ENCODE results near the gene BTNL9.
"Not testable (repeated sequence)": the region's sequence is repeated elsewhere in the genome, so short reads cannot be mapped to it uniquely, and the experiment has no call there.

BTNL9 gene

DNA sequence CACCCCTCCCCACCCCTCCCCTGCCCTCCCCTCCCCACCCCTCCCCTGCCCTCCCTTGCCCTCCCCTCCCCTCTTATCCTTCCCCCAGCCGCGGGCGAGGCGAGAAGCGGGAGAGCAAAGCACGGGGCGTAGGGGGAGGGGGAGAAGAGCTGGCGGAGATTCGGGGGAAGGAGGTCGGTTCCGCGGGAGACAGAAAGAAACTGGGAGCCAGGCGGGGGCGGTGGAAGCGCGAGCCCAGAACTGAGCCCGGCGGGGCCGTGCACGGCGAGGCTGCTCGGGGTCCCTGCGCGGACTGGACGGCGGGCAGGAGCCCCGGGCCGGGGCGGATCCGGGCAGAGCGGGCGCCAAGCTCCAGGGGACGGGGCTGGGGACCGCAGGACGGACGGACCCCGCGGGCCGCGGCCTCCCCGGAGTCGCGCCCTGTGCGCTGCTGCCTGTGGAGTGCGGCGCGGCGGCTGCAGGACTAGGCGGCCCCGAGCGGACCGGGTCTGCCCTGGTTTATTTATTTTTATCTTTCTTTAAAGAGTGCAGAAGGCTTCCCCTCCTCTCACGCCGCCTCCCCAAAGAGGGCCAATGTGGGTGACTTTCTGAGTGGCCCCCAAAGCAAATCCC is 61.1 kb downstream of the BTNL9 start:
- not testable (repeated sequence) for DNase-seq

DNA sequence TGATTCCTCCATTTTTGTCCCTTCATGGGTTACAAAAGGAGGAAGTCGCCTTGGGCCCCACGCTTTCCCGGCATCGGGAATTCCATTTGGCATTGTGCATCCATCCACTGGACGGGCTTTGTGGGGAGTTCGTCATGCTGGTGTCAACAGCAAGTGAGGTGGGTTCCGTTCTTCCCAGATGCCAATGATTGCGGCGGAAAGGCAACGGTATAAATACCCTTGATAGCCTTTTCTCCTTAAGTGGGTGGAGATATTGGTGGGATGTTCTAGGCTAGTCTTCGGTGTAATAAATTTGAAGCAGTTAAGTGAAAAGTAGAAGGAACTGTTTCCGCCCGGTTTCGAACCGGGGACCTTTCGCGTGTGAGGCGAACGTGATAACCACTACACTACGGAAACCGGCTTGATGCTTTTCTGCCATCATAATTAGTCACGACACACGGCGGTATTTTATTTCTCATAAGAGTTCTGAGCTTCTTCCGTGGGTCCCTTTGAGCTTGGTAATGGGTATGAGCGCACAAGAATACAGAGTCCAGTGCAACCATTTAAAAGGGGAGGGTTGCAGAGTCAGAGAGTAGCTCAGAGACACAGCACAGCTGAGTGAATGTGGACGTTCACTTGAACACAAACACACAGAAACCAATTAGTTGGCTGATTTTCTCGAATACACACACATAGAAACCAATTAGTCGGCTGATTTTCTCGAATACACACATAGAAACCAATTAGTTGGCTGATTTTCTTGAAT is 62.0 kb downstream of the BTNL9 start:
- DNase-seq, result not testable (repeated sequence)

DNA sequence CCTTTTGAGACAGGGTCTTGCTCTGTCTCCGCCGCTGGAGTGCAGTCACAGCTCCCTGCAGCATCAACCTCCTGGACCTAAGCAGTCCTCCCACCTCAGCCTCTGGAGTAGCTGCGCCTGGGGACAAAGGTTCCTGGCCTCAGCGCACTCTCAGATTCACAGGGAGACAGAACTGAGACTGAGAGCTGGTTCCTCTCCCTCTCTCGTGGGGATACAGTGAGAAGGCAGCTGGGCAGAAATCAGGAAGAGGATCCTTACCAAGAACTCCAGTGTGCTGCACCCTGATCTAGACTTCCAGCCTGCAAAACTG is 64.1 kb downstream of the BTNL9 start:
- DNase-seq, result not testable (repeated sequence)

DNA sequence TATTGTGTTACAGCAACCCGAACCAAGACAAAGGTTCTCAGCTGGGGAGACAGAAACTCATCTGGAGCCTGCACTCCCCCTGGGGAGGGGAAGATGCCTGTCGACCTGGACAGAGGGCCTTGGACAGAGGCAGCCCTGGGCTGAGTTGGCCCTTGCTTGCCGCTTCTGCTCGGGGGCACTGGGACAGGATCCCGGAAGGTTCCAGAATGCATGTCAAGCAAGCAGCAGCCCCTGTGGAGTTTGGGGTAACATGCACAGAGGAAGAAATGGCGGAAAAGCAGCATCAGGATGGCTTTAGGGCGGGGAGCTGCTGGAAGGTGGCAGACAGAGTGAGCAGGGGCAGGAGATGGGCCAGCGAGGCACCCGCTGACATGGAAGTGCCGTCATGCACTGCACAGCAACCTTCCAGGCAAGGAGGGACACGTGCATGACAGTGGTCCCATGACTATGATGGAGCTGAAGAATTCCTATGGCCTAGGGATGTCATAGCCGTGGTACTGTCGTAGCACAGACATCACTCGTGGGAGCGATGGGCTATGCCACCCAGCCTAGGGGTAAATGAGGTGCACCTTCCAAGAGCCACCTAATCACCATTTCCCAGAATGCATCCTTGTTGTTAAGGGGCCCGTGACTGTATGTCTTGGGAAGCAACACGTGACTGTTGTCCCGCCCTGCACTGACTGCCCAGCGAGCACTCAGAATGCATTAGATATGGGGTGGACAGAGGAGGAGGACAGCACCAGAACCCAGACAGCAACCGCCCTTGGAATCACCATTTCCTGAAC is 64.7 kb downstream of the BTNL9 start:
- DNase-seq, result not testable (repeated sequence)

DNA sequence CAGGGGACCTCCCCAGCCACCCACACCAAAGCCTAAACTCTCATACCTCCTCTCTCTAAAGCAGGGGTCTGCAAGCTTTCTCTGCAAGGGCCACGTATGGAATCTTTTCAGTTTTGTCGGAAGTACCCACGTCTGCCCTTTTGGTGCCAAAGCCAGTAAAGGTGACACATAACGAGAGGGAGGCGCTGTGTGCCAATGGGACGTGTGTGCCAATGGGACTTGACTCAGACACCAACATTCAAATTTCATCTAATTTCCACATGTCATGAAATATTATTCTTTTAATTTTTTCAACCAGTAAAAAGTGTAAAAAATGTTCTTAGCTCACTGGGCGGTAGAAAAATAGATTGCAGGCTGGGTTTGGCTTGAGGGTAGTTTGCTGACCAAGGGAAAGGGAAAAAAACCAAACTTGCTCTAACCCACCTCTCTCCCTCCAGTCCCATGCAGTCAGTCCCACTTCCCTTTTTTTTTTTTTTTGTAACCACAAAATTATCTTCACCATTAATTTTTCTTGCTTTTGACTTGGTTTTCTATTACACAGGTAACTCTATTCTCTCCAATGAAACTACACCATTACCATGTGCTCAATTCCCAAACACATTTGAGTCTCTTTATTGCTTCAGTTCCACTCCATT is 65.4 kb downstream of the BTNL9 start:
- DNase-seq, result no peak

DNA sequence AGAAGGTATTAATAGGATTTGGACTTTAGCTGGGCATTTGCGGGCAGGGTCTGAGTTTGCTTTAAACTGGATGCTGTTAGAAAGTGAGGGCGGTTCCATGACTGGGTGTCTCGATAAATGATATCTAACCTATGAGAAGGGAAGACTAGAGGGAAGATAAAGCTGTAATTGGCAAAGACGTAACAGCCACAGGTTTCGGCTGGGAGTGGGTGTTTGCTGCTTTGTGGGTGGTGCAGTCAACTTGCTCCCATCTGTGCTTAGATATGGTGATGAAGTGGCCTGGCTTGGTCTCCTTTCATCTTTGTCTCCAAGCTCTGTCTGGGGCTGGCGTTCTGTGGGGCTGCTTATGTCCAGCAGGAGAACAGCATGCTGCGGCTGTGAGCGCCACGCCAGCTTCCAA is 67.6 kb downstream of the BTNL9 start:
- DNase-seq, result no peak

DNA sequence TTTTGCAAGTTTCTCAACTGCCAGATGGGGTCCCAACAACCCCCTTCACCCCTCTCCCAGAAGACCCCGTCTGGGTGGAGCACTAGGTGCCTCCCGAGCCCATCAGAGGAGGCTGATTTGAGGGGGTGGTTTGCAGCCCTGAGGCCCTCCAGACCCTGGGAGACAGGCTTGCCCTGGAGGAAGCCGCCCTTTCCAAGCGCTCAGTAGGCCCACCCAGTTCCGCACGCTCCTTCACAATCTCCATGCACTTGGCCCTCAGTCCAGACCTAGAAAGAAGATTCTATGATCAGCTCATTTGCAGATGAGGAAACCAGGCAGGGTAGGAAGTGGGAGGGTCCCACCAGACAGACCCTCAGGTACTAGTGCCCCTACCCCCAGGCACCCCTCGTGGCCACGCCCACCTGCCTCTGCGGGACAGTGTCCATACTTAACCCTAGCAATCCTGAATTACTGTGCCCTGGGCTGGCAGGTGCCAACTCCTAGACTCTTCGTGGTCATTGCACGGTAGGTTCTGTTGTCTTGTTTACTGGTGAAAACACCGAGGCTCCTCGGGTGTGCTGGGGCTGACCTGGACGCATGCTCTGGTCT is 68.6 kb downstream of the BTNL9 start:
- DNase-seq, result no peak

DNA sequence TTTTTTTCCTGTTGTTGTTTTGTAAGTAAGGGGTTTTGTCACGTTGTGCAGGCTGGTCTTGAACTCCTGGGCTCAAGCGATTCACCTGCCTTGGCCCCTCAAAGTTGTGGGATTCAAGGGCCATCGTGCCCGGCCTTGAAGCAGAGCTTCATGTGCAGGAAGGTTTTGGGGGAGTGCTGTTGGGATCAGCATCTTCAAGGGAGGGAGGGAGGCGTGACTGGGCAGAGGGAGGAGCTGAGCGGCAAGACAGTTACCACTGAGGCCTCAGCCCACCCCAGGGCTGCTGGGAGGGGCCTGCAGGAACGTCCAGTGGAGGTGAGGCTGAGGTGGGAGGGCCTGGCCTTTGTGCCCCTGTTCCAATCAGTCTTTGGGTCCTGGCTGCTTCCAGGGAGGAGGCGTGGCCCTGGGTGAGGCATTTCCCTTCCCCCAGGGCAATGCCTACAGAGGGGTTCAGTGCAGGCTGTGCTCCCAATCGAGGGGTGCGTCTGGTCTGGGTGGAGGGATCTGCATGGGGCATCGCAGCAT is 69.5 kb downstream of the BTNL9 start:
- no peak for DNase-seq

DNA sequence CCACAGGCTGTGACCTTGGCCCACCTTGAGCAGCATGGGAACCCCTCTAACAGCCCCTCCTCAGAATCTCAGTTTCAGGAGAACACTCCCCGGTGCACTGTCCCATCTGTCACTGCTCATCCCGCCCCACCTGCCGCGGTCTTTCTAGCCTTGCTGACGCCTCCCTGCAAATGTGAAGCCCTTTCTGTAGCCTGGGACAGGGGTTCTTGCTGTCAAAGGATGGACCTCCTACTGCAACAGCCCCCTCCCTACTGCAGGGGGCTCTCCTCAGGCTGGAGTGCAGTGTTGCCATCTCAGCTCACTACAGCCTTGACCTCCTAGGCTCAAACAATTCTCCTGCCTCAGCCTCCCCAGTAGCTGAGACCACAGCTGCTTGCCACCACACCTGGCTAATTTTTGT is 70.9 kb downstream of the BTNL9 start:
- no peak for DNase-seq
